Right cardiac atrium (tissue), 5 donors: ENCODE measurements around the gene ATPAF2. TPM values are rescaled to one million over a fixed set of nuclear protein-coding genes. Genes with fewer than 3 reads are reported as not detected.

Experiments used
- ATAC-seq, 2 donors: fragments of 200-7000 bp; cut with Tn5 transposase; one replicate each; pipeline versions ENCODE4 v1.8.0 to v1.9.1; 2020; ENCODE audit warnings: moderate library complexity in 2 of 2, mild to moderate bottlenecking in 1 of 2
- DNase-seq, 3 donors: peaks; one replicate each; pipeline ENCODE4 v3.0.0-alpha.2; 2020
- H3K27ac ChIP-seq: one replicate; pipeline ENCODE4 v1.5.1; 2013; ENCODE audit warnings: mild to moderate bottlenecking, low read length, control low read depth, moderate library complexity
- H3K27me3 ChIP-seq: one replicate; pipeline ENCODE4 v1.6.1; 2013; ENCODE audit not compliant: control insufficient read depth, insufficient read depth
- H3K4me1 ChIP-seq: one replicate; pipeline ENCODE4 v1.6.1; 2013; ENCODE audit warnings: low read length; ENCODE audit not compliant: control insufficient read depth, insufficient read depth
- H3K4me3 ChIP-seq: one replicate; pipeline ENCODE4 v1.5.1; 2013; ENCODE audit warnings: low read length, control low read depth
- H3K9me3 ChIP-seq: one replicate; pipeline ENCODE4 v1.6.1; 2013; ENCODE audit warnings: low read length; ENCODE audit not compliant: control insufficient read depth
- WGBS: extraction: QIAGEN DNeasy Blood & Tissue Kit; methylation state at CpG from one replicate; pipeline ENCODE4 v1.1.7; 2013; 5-methylcytosine and 5-hydroxymethylcytosine counted together
- intact Hi-C, 4 donors: fragments of 100-400 bp; cut with DNase I; formaldehyde crosslinking; loops; one replicate each; pipeline versions ENCODE4 v1.11.0 to v1.14.0; 2022 to 2023
- polyA plus RNA-seq: library from polyadenylated mRNA; stranded (reverse); fragments of 200-250 nt; gene quantifications from one replicate; pipeline ENCODE4 v1.2.3, GENCODE V29; 2013
- total RNA-seq, 4 donors: library from RNA; stranded (reverse); fragmentation: NEBNext Ultra II Directional; extraction: Animal tissue kit (Norgen Biotek cat#: 25700); gene quantifications; one replicate each; pipeline ENCODE4 v1.2.1, GENCODE V29; 2021
- donor health status: healthy with polysubstance abuse.
- donor health status: DM: no; HTN: yes; CAD: no.
- donor health status: DM: no; HTN: no; CAD: no.
- donor health status: DM: no; HTN: yes; CAD: no; lungs with severe emphysema.
- donor health status: DM: yes; HTN: yes; CAD: no.

ATPAF2 gene
- total and polyA plus RNA-seq, 5 donors: 22.0 to 33.6 (median 31.4) TPM

- Histone ChIP-seq H3K27me3 (no peaks in the 10 kb centered on the region), H3K9me3 (no peaks in the 10 kb centered on the region), H3K4me1 (no peaks in the 10 kb centered on the region), H3K4me3 (no peak overlapping the region), H3K27ac (peak overlapping the region; percentile 34)
- intact Hi-C loops: loop anchor here in 2 of 4 donors (10.0 kb wide), 1 partner anchor 131 kb away; no protein-coding TSS in a partner anchor
- ATAC-seq (peak; percentile 62 to 67), DNase-seq (peak; percentile 38 to 69 (median 63))
- 57% methylated on average over 11 of the region's 11 CpGs for WGBS
Measured at GRCh38 chr17:18025945-18026776, 12.8 kb downstream of the ATPAF2 start.

GRCh38 chr17:18025241-18025944, 13.6 kb downstream of the ATPAF2 start:
- Histone ChIP-seq H3K27me3 (no peaks in the 10 kb centered on the region), H3K4me3 (no peak overlapping the region), H3K9me3 (no peaks in the 10 kb centered on the region), H3K4me1 (no peaks in the 10 kb centered on the region), H3K27ac (no peak overlapping the region)
- WGBS: 70% methylated on average over 5 of the region's 5 CpGs
- ATAC-seq (no peak), DNase-seq (no peak)
- intact Hi-C loops: loop anchor here in 2 of 4 donors (10.0 kb wide), 1 partner anchor 131 kb away; no protein-coding TSS in a partner anchor

GRCh38 chr17:18021372-18021771, 17.6 kb downstream of the ATPAF2 start:
- no peaks in the 10 kb centered on the region for H3K27me3 ChIP-seq
- intact Hi-C loops: loop anchor here in 2 of 4 donors (10.0 kb wide), 1 partner anchor 127 kb away; no protein-coding TSS in a partner anchor
- no peak overlapping the region for H3K4me3 ChIP-seq
- H3K4me1 ChIP-seq: peaks cover 3% of the 10 kb centered on the region
- DNase-seq: no peak
- WGBS: 96% methylated on average over 5 of the region's 5 CpGs
- ATAC-seq: no peak
- H3K9me3 ChIP-seq: no peaks in the 10 kb centered on the region
- H3K27ac ChIP-seq: no peak overlapping the region

- Histone ChIP-seq H3K27me3 (no peaks in the 10 kb centered on the region), H3K27ac (no peak overlapping the region), H3K4me1 (peaks cover 3% of the 10 kb centered on the region), H3K4me3 (no peak overlapping the region), H3K9me3 (no peaks in the 10 kb centered on the region)
- no peak for DNase-seq
- WGBS: 98% methylated on average over 6 of the region's 6 CpGs
- no peak for ATAC-seq
- intact Hi-C loops: loop anchor here in 2 of 4 donors (10.0 kb wide), 1 partner anchor 126 kb away; no protein-coding TSS in a partner anchor
Measured at GRCh38 chr17:18020971-18021370, 18.0 kb downstream of the ATPAF2 start.

GRCh38 chr17:18019838-18020154, 19.2 kb downstream of the ATPAF2 start:
- intact Hi-C loops: loop anchor here in 2 of 4 donors (10.0 kb wide), 1 partner anchor 125 kb away; no protein-coding TSS in a partner anchor
- DNase-seq: no peak
- Histone ChIP-seq H3K9me3 (no peaks in the 10 kb centered on the region), H3K27ac (no peak overlapping the region), H3K4me3 (no peak overlapping the region), H3K4me1 (peaks cover 3% of the 10 kb centered on the region), H3K27me3 (no peaks in the 10 kb centered on the region)
- WGBS: 66% methylated on average over 2 of the region's 2 CpGs
- no peak for ATAC-seq

GRCh38 chr17:18018411-18018921, 20.5 kb downstream of the ATPAF2 start:
- intact Hi-C loops: no loop called here
- ATAC-seq (peak; percentile 3 to 42), DNase-seq (no peak)
- Histone ChIP-seq H3K9me3 (no peaks in the 10 kb centered on the region), H3K27ac (peak overlapping the region; percentile 2), H3K4me1 (peaks cover 3% of the 10 kb centered on the region), H3K27me3 (no peaks in the 10 kb centered on the region), H3K4me3 (no peak overlapping the region)
- WGBS: 90% methylated on average over 15 of the region's 15 CpGs

GRCh38 chr17:18017958-18018357, 21.0 kb downstream of the ATPAF2 start:
- intact Hi-C loops: no loop called here
- H3K27ac ChIP-seq: peak overlapping the region; percentile 74
- H3K4me3 ChIP-seq: no peak overlapping the region
- H3K9me3 ChIP-seq: no peaks in the 10 kb centered on the region
- 35% methylated on average over 3 of the region's 3 CpGs for WGBS
- H3K4me1 ChIP-seq: peaks cover 3% of the 10 kb centered on the region
- DNase-seq (no peak), ATAC-seq (peak; percentile 20 to 50)
- no peaks in the 10 kb centered on the region for H3K27me3 ChIP-seq

GRCh38 chr17:18016426-18016825, 22.5 kb downstream of the ATPAF2 start:
- Histone ChIP-seq H3K4me3 (no peak overlapping the region), H3K27me3 (no peaks in the 10 kb centered on the region), H3K9me3 (no peaks in the 10 kb centered on the region), H3K27ac (no peak overlapping the region), H3K4me1 (peaks cover 3% of the 10 kb centered on the region)
- intact Hi-C loops: no loop called here
- no peak for DNase-seq
- ATAC-seq: no peak
- WGBS: 93% methylated on average over 12 of the region's 12 CpGs

- ATAC-seq: no peak
- intact Hi-C loops: no loop called here
- H3K27me3 ChIP-seq: no peaks in the 10 kb centered on the region
- no peak overlapping the region for H3K27ac ChIP-seq
- 97% methylated on average over 5 of the region's 5 CpGs for WGBS
- no peak overlapping the region for H3K4me3 ChIP-seq
- H3K4me1 ChIP-seq: peaks cover 3% of the 10 kb centered on the region
- no peak for DNase-seq
- no peaks in the 10 kb centered on the region for H3K9me3 ChIP-seq
Measured at GRCh38 chr17:18015593-18015992, 23.4 kb downstream of the ATPAF2 start.

- no peak overlapping the region for H3K4me3 ChIP-seq
- ATAC-seq (no peak), DNase-seq (no peak)
- H3K27me3 ChIP-seq: no peaks in the 10 kb centered on the region
- no peaks in the 10 kb centered on the region for H3K9me3 ChIP-seq
- WGBS: 94% methylated on average over 6 of the region's 6 CpGs
- intact Hi-C loops: no loop called here
- peaks cover 3% of the 10 kb centered on the region for H3K4me1 ChIP-seq
- no peak overlapping the region for H3K27ac ChIP-seq
Measured at GRCh38 chr17:18014006-18014405, 25.0 kb downstream of the ATPAF2 start.

- Histone ChIP-seq H3K27ac (no peak overlapping the region), H3K4me3 (no peak overlapping the region), H3K27me3 (no peaks in the 10 kb centered on the region), H3K9me3 (no peaks in the 10 kb centered on the region), H3K4me1 (no peaks in the 10 kb centered on the region)
- intact Hi-C loops: no loop called here
- no peak for ATAC-seq
- WGBS: 92% methylated on average over 5 of the region's 5 CpGs
- DNase-seq: peak in 1 of 3 donors; percentile 23
Measured at GRCh38 chr17:18011286-18011685, 27.7 kb downstream of the ATPAF2 start.
